Gastroesophageal sphincter (tissue), 3 donors: Measurements from ENCODE around the gene CAPN10.

Source experiments
- CTCF ChIP-seq, 4 experiments: fragments of 200-600 bp in 2 of 4; fragments of 450-650 bp in 2 of 4; sonication (generic) in 1 of 4; IDR thresholded peaks; one replicate each; pipeline ENCODE4 v1.5.1; 2017 to 2019; ENCODE audit warnings: antibody characterized with exemption in 4 of 4, mild to moderate bottlenecking in 2 of 4, moderate library complexity in 2 of 4
- EP300 ChIP-seq: sonication (generic); formaldehyde crosslinking; IDR thresholded peaks from one replicate; pipeline ENCODE4 v1.6.1; 2017; ENCODE audit warnings: antibody characterized with exemption, mild to moderate bottlenecking

GRCh38 chr2:240603081-240603835, 16.7 kb downstream of the CAPN10 start:
- no peak for TF ChIP-seq EP300
- no peak for TF ChIP-seq CTCF (IDR thresholded peaks at IDR 0.05)
